GM12873 (cell line): Measurements from ENCODE around the gene HARS2.

Experiments used
- TF ChIP-seq, protein P1 (sequence below): IDR thresholded peaks from 2 replicates; pipeline ENCODE4 v1.5.1; 2012; ENCODE audit warnings: low read depth, mild to moderate bottlenecking, moderate library complexity, low read length, control low read depth; ENCODE audit not compliant: insufficient read depth; ENCODE audit errors: missing control alignments

Gene HARS2

DNA sequence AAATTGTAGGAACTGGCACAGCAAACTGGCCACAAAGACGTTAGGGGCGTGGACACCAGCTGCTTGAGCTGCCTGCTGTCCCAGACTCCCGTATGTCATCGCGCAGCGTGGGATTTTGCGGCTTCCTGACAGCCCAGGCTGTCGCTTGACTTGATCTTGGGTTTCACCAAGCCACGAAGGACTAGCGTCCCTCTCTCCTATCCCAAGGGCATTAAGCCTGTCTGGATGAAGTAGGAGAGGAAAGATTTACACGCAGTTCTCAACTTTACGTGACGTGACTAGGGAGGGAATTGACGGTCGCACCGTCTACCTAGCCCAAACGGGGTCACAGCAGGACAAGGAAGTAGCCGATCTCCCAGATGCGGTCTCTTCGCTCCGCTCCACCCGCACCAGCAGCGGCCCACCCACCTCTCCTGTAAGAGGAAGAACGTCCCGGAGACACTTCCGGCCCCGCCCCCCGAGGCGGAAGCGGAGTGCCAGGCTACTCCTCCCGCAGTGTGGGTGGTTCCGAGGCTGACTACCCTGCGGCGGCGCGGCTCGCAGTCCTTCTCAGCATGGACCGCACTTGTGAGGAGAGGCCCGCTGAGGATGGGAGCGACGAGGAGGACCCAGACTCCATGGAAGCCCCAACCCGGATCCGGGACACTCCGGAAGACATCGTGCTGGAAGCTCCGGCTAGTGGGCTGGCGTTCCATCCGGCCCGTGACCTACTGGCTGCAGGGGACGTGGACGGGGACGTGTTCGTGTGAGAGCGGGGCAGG, 26.7 kb upstream of the HARS2 start, which contains the start of gene WDR55:
TSS of gene WDR55 (plus strand) at position 546 of the 761 bp plus-strand sequence. CDS start at position 555, 9 bp downstream.
- TF ChIP-seq, protein P1, sequence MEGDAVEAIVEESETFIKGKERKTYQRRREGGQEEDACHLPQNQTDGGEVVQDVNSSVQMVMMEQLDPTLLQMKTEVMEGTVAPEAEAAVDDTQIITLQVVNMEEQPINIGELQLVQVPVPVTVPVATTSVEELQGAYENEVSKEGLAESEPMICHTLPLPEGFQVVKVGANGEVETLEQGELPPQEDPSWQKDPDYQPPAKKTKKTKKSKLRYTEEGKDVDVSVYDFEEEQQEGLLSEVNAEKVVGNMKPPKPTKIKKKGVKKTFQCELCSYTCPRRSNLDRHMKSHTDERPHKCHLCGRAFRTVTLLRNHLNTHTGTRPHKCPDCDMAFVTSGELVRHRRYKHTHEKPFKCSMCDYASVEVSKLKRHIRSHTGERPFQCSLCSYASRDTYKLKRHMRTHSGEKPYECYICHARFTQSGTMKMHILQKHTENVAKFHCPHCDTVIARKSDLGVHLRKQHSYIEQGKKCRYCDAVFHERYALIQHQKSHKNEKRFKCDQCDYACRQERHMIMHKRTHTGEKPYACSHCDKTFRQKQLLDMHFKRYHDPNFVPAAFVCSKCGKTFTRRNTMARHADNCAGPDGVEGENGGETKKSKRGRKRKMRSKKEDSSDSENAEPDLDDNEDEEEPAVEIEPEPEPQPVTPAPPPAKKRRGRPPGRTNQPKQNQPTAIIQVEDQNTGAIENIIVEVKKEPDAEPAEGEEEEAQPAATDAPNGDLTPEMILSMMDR: no peak

DNA sequence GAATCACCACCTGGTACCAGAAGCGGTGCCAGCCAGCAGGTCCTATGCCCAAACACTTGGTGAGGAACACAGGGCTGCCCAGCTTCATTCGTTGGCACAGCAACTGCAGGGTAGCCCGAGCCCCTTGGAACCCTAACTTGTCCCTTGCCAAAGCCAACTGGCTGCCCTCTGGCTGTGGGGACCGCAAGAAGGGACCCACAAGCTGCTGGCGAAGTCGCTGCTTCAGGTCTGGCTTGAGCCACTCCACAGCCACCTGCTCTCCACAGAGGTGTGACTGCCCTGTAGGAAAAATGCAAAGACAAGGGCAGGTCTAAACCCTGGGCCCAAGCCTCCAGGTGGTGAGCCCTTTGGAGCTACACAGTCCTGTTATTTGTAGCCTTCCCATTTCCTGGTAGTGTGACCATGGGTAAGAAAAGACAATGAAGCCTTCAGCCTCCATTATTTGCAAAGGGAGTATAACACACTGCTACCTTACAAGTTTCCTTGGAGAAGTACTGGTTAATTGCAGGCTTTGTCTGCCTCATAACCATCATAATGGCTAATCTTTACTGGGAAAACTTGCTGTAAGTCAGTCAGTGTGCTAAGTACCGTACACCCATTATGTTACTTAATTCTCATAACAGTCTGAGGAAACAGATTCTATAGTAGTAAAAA, 19.7 kb upstream of the HARS2 start:
- TF ChIP-seq, protein P1: no peak

DNA sequence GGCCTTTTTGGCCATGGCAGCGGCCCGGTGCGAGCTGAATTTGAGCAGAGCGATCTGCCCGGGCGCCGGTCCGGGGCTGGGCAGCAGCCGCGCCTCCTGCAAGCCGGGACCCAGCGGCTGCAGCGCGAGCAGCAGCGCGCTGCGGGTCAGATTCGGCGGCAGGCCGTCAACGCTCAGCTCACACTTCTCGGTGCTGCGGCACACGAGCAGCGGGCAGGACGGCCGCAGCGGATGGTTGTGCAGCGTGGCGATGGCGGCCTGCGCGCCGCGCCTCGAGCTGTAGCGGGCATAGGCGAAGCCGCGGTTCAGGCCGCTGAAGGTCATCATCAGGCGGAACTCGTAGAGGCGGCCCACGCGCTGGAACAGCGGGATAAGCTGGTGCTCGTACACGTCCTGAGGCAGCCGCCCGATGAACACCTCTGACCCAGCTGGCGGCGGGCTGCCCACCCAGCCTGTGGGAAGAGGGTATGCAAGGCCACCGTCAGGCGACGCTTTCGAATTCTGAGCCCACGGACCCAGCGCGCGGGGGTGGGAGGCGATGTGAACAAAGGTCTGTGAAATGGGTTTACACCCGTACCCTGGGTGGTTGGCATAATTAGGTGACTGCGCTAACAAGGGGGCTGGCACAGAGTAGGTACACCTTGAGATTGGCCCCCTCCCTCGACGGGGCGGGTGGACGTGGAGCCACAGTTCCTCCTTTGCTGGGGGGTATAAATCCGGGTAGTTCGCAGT, 18.6 kb upstream of the HARS2 start:
- TF ChIP-seq, protein P1: no peak

DNA sequence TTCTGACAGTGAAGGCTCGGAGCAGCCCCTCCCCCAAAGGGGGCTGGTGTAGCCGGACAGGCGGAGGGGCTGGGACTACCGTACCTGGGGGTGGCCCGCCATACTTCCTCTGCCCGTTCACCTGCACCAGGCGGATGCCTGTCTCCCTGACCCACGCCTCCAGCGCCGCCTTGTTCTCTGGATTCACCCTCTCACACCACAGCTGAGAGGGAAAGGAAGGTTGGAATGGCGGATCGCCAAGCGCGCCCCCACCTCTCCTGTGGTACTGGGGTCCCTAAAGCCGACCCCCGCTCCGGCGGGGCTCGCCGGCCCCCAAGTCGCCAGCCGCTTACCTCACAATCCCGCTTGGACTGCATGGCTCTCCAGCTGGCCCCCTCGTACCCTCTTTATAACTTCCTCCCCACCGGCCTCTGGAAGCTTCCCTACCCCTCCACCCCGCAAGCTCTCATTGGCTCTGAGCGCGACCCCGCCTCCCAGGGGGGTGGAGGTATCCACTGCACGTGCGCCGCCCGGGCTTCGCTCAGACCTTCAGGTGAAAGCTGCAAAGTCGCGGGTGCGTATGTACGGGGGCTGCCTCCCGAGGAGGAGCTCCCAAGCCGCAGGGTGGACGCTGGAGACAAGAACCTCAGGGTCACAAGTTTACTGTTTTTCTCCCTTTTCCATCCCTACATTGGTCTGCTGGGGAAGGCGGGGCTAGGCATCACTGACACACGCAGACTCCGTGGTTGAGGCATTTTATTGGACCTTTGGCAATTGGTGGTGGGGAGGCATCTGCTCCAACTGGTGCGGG, 17.9 kb upstream of the HARS2 start, which contains the start of gene DND1:
TSS of gene DND1 (minus strand) at position 390 of the 790 bp plus-strand sequence. CDS start at position 356, 34 bp downstream.
- TF ChIP-seq, protein P1: no peak

DNA sequence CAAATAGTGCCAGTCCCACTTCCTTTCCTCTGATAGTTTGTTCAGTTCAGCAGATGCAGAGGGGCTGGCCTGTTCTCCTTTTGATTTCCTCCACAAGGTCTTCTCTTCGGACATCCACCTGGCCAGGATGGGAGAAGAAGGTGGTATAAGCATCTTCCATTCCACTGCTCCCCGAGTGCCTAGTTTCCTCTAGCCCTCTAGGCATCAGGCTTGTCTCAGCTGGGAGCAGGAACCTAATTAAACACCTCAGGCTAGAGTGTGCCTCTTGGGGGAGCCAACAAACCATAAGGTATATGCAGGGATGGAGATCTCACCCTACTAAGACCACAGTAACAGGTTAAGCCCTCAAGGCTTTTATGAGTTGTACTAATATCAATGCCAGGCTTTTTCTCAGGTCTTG, 17.0 kb upstream of the HARS2 start:
- TF ChIP-seq, protein P1: no peak

DNA sequence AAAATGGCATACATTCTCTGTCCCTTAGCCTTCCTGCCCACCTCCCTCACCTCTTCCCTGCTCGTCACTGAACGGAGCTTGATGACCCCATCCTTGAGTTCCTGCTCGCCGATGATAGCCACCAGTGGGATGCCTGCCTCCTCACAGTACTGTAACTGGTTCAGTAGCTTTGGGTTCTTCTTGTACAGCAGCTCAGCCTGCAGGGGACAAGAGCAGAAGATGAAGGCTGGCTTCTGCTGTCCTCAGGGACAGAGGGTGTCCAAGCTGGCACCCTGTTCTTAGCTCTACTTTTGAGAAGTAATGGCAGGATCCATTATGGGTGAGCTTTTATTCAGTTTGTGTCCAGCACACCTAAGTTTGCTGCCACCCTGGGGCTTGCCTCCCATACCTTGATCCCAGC, 16.6 kb upstream of the HARS2 start:
- TF ChIP-seq, protein P1: no peak
